ENCODE results near the gene CMSS1. TPM values are rescaled to one million over a fixed set of nuclear protein-coding genes. Genes with fewer than 3 reads are reported as not detected.
A peak's percentile ranks its signal among the peaks of the same experiment; 100 is the strongest.
"Not testable (repeated sequence)": the region's sequence is repeated elsewhere in the genome, so short reads cannot be mapped to it uniquely, and the experiment has no call there.

The CMSS1 gene
- total and polyA plus RNA-seq, 7 experiments from 2014 or later = 14.9 to 47.7 (median 18.4) TPM

GRCh38 chr3:99837715-99838114 is 20.1 kb downstream of the CMSS1 start:
- intact Hi-C loops (cut with micrococcal nuclease) = no loop called here
- Mint-ChIP-seq H3K9me3 (no peaks in the 10 kb centered on the region), H3K4me1 (peaks cover 0 to 5% (median 0%) of the 10 kb centered on the region in 7 donors), H3K36me3 (no peaks in the 10 kb centered on the region), H3K27me3 (no peaks in the 10 kb centered on the region), H3K4me3 (no peak overlapping the region), H3K27ac (no peak overlapping the region)
- ChIA-PET POLR2A (no interaction called here), CTCF (no interaction called here)
- no peaks in the 10 kb centered on the region for H3K4me1 ChIP-seq (ENCODE audit: control insufficient read depth in 2 of 2, insufficient read depth in 2 of 2, low read length in 2 of 2)
- DNase-seq (no peak), ATAC-seq (no peak)
- H3K36me3 ChIP-seq (ENCODE audit: control insufficient read depth in 2 of 3, insufficient read depth in 3 of 3, low read length in 3 of 3) = no peaks in the 10 kb centered on the region
- H3K4me3 ChIP-seq (ENCODE audit: low read length) = no peak overlapping the region
- no peak overlapping the region for H3K27ac ChIP-seq (ENCODE audit: low read depth, low read length)
- no peaks in the 10 kb centered on the region for H3K9me3 ChIP-seq (ENCODE audit: control insufficient read depth in 2 of 3, low read length in 3 of 3)
- no peaks in the 10 kb centered on the region for H3K27me3 ChIP-seq (ENCODE audit: control insufficient read depth in 2 of 2, insufficient read depth in 2 of 2, low read length in 2 of 2)

- Mint-ChIP-seq H3K4me1 (peaks cover 0 to 7% (median 0%) of the 10 kb centered on the region in 7 donors), H3K27ac (no peak overlapping the region), H3K36me3 (no peaks in the 10 kb centered on the region), H3K9me3 (no peaks in the 10 kb centered on the region), H3K4me3 (no peak overlapping the region), H3K27me3 (no peaks in the 10 kb centered on the region)
- Histone ChIP-seq H3K9me3 (ENCODE audit: control insufficient read depth in 2 of 3, low read length in 3 of 3) (no peaks in the 10 kb centered on the region), H3K27ac (ENCODE audit: low read depth, low read length) (no peak overlapping the region), H3K4me3 (ENCODE audit: low read length) (no peak overlapping the region), H3K27me3 (ENCODE audit: control insufficient read depth in 2 of 2, insufficient read depth in 2 of 2, low read length in 2 of 2) (no peaks in the 10 kb centered on the region), H3K36me3 (ENCODE audit: control insufficient read depth in 2 of 3, insufficient read depth in 3 of 3, low read length in 3 of 3) (no peaks in the 10 kb centered on the region), H3K4me1 (ENCODE audit: control insufficient read depth in 2 of 2, insufficient read depth in 2 of 2, low read length in 2 of 2) (no peaks in the 10 kb centered on the region)
- ChIA-PET CTCF (no interaction called here), POLR2A (no interaction called here)
- ATAC-seq (no peak), DNase-seq (no peak)
- intact Hi-C loops (cut with micrococcal nuclease) = no loop called here
Measured at GRCh38 chr3:99838755-99839154, 21.1 kb downstream of the CMSS1 start.

- no peak overlapping the region for H3K4me3 Mint-ChIP-seq
- DNase-seq = no peak
- H3K4me1 ChIP-seq (ENCODE audit: control insufficient read depth in 2 of 2, insufficient read depth in 2 of 2, low read length in 2 of 2) = no peaks in the 10 kb centered on the region
- H3K4me1 Mint-ChIP-seq = peaks cover 0 to 13% (median 1%) of the 10 kb centered on the region in 7 donors
- H3K36me3 Mint-ChIP-seq = no peaks in the 10 kb centered on the region
- H3K27me3 Mint-ChIP-seq = no peaks in the 10 kb centered on the region
- H3K27ac ChIP-seq (ENCODE audit: low read depth, low read length) = no peak overlapping the region
- no peak overlapping the region for H3K4me3 ChIP-seq (ENCODE audit: low read length)
- no peak for ATAC-seq
- no peaks in the 10 kb centered on the region for H3K9me3 Mint-ChIP-seq
- ChIA-PET CTCF (no interaction called here), POLR2A (no interaction called here)
- H3K27me3 ChIP-seq (ENCODE audit: control insufficient read depth in 2 of 2, insufficient read depth in 2 of 2, low read length in 2 of 2) = no peaks in the 10 kb centered on the region
- intact Hi-C loops (cut with micrococcal nuclease) = no loop called here
- no peak overlapping the region for H3K27ac Mint-ChIP-seq
- no peaks in the 10 kb centered on the region for H3K36me3 ChIP-seq (ENCODE audit: control insufficient read depth in 2 of 3, insufficient read depth in 3 of 3, low read length in 3 of 3)
- H3K9me3 ChIP-seq (ENCODE audit: control insufficient read depth in 2 of 3, low read length in 3 of 3) = no peaks in the 10 kb centered on the region
Measured at GRCh38 chr3:99839613-99840012, 22.0 kb downstream of the CMSS1 start.

GRCh38 chr3:99841949-99842348 is 24.3 kb downstream of the CMSS1 start:
- H3K27ac ChIP-seq (ENCODE audit: low read depth, low read length); H3K27me3 ChIP-seq (ENCODE audit: control insufficient read depth in 2 of 2, insufficient read depth in 2 of 2, low read length in 2 of 2); H3K36me3 ChIP-seq (ENCODE audit: control insufficient read depth in 2 of 3, insufficient read depth in 3 of 3, low read length in 3 of 3); H3K9me3 Mint-ChIP-seq; intact Hi-C loops (cut with micrococcal nuclease); POLR2A ChIA-PET; H3K4me3 ChIP-seq (ENCODE audit: low read length); H3K27ac Mint-ChIP-seq; H3K36me3 Mint-ChIP-seq; H3K27me3 Mint-ChIP-seq; DNase-seq; H3K9me3 ChIP-seq (ENCODE audit: control insufficient read depth in 2 of 3, low read length in 3 of 3); CTCF ChIA-PET; ATAC-seq; H3K4me3 Mint-ChIP-seq; H3K4me1 ChIP-seq (ENCODE audit: control insufficient read depth in 2 of 2, insufficient read depth in 2 of 2, low read length in 2 of 2): not testable (repeated sequence)
- peaks cover 0 to 26% (median 8%) of the 10 kb centered on the region in 7 donors for H3K4me1 Mint-ChIP-seq

- intact Hi-C loops (cut with micrococcal nuclease) = loop anchor here in 1 of 2 donors (1.0 kb wide), 3 partner anchors 226 to 415 kb away; no protein-coding TSS in a partner anchor
- H3K4me1 ChIP-seq (ENCODE audit: control insufficient read depth in 2 of 2, insufficient read depth in 2 of 2, low read length in 2 of 2) = no peaks in the 10 kb centered on the region
- Mint-ChIP-seq H3K9me3 (no peaks in the 10 kb centered on the region), H3K4me1 (peaks cover 0 to 27% (median 9%) of the 10 kb centered on the region in 7 donors), H3K36me3 (peaks cover 0 to 3% (median 0%) of the 10 kb centered on the region in 5 donors), H3K27ac (no peak overlapping the region), H3K27me3 (no peaks in the 10 kb centered on the region), H3K4me3 (no peak overlapping the region)
- no peaks in the 10 kb centered on the region for H3K36me3 ChIP-seq (ENCODE audit: control insufficient read depth in 2 of 3, insufficient read depth in 3 of 3, low read length in 3 of 3)
- no peaks in the 10 kb centered on the region for H3K27me3 ChIP-seq (ENCODE audit: control insufficient read depth in 2 of 2, insufficient read depth in 2 of 2, low read length in 2 of 2)
- no peak overlapping the region for H3K27ac ChIP-seq (ENCODE audit: low read depth, low read length)
- DNase-seq (no peak), ATAC-seq (peak; percentile 51)
- POLR2A ChIA-PET = no interaction called here
- H3K9me3 ChIP-seq (ENCODE audit: control insufficient read depth in 2 of 3, low read length in 3 of 3) = no peaks in the 10 kb centered on the region
- CTCF ChIA-PET = interaction anchor here (0.7 kb wide), 1 partner anchor 11 kb away, joined by 4 read pairs; no protein-coding TSS in a partner anchor
- H3K4me3 ChIP-seq (ENCODE audit: low read length) = no peak overlapping the region
Measured at GRCh38 chr3:99842826-99843589, 25.3 kb downstream of the CMSS1 start.

GRCh38 chr3:99843590-99844258 is 26.1 kb downstream of the CMSS1 start:
- intact Hi-C loops (cut with micrococcal nuclease) = loop anchor here in 1 of 2 donors (1.0 kb wide), 3 partner anchors 226 to 415 kb away; no protein-coding TSS in a partner anchor

More at GRCh38 chr3:99843590-99844258, 26.1 kb downstream of the CMSS1 start:
- H3K27me3 ChIP-seq (ENCODE audit: control insufficient read depth in 2 of 2, insufficient read depth in 2 of 2, low read length in 2 of 2) = no peaks in the 10 kb centered on the region
- no peak overlapping the region for H3K4me3 Mint-ChIP-seq
- H3K36me3 ChIP-seq (ENCODE audit: control insufficient read depth in 2 of 3, insufficient read depth in 3 of 3, low read length in 3 of 3) = no peaks in the 10 kb centered on the region
- ChIA-PET POLR2A (no interaction called here), CTCF (interaction anchor here (0.7 kb wide), 1 partner anchor 12 kb away, joined by 4 read pairs; no protein-coding TSS in a partner anchor)
- no peaks in the 10 kb centered on the region for H3K27me3 Mint-ChIP-seq
- ATAC-seq = peak; percentile 20
- H3K9me3 ChIP-seq (ENCODE audit: control insufficient read depth in 2 of 3, low read length in 3 of 3) = no peaks in the 10 kb centered on the region
- peaks cover 0 to 7% (median 0%) of the 10 kb centered on the region in 5 donors for H3K36me3 Mint-ChIP-seq
- no peaks in the 10 kb centered on the region for H3K9me3 Mint-ChIP-seq
- H3K4me1 Mint-ChIP-seq = peaks cover 0 to 31% (median 9%) of the 10 kb centered on the region in 7 donors
- no peaks in the 10 kb centered on the region for H3K4me1 ChIP-seq (ENCODE audit: control insufficient read depth in 2 of 2, insufficient read depth in 2 of 2, low read length in 2 of 2)
- H3K27ac ChIP-seq (ENCODE audit: low read depth, low read length) = no peak overlapping the region
- DNase-seq = no peak
- H3K27ac Mint-ChIP-seq = no peak overlapping the region
- no peak overlapping the region for H3K4me3 ChIP-seq (ENCODE audit: low read length)

Measured in naive thymus-derived CD4-positive, alpha-beta T cell (primary cell).